ENCODE data around the gene SPESP1.
"Not testable (repeated sequence)": the region's sequence is repeated elsewhere in the genome, so short reads cannot be mapped to it uniquely, and the experiment has no call there.

DNA sequence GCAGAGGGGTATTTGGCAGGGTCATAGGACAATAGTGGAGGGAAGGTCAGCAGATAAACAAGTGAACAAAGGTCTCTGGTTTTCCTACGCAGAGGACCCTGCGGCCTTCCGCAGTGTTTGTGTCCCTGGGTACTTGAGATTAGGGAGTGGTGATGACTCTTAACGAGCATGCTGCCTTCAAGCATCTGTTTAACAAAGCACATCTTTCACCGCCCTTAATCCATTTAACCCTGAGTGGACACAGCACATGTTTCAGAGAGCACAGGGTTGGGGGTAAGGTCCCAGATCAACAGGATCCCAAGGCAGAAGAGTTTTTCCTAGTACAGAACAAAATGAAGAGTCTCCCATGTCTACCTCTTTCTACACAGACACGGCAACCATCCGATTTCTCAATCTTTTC, 33.4 kb downstream of the SPESP1 start:
- not testable (repeated sequence) for TF ChIP-seq POLR2A (IDR thresholded peaks at IDR 0.05; ENCODE audit: low read depth, low read length); POLR2AphosphoS5 (IDR thresholded peaks at IDR 0.05; ENCODE audit: low read depth, low read length); TAF1 (IDR thresholded peaks at IDR 0.05; ENCODE audit: low read depth, low read length); PAX5 (IDR thresholded peaks at IDR 0.05; ENCODE audit: insufficient read depth, low read length, severe bottlenecking); SPI1 (IDR thresholded peaks at IDR 0.05; ENCODE audit: low read depth, low read length); POU2F2 (IDR thresholded peaks at IDR 0.05; ENCODE audit: low read depth, low read length)
